Bronchial epithelial cell (primary cell): ENCODE measurements around the gene YIPF5. TPM values are rescaled to one million over a fixed set of nuclear protein-coding genes. Genes with fewer than 3 reads are reported as not detected.

Experiments used
- DNase-seq: peaks from one replicate; pipeline ENCODE4 v3.0.0-alpha.2; 2010; ENCODE audit warnings: low read depth
- FAIRE-seq: peaks from 2 replicates; lab custom pipeline; 2011; peaks lifted over from hg19 to GRCh38; lab: Jason Lieb, UNC
- H3K27me3 ChIP-seq: 2 replicates; pipeline ENCODE4 v1.5.1; 2011; ENCODE audit warnings: low read length; ENCODE audit not compliant: control insufficient read depth, insufficient read depth
- H3K36me3 ChIP-seq: 2 replicates; pipeline ENCODE4 v1.5.1; 2011; ENCODE audit warnings: low read length; ENCODE audit not compliant: control insufficient read depth, insufficient read depth
- H3K4me3 ChIP-seq: 2 replicates; pipeline ENCODE4 v1.5.1; 2011; ENCODE audit warnings: mild to moderate bottlenecking, low read depth, low read length, control low read depth
- total RNA-seq: library from RNA; depleted of rRNA; stranded (reverse); fragments of >200 nt; gene quantifications from 2 replicates; pipeline ENCODE4 v1.2.1, GENCODE V29; 2014
- TF ChIP-seq, protein P1 (sequence below): IDR thresholded peaks from 2 replicates; pipeline ENCODE4 v1.5.1; 2011; ENCODE audit warnings: mild to moderate bottlenecking, moderate library complexity, low read length, control low read depth, inconsistent platforms; ENCODE audit not compliant: insufficient read depth, severe bottlenecking

Gene YIPF5
- total RNA-seq, 1 donor from 2014 or later = 104 TPM

- no peak for FAIRE-seq
- TF ChIP-seq, protein P1, sequence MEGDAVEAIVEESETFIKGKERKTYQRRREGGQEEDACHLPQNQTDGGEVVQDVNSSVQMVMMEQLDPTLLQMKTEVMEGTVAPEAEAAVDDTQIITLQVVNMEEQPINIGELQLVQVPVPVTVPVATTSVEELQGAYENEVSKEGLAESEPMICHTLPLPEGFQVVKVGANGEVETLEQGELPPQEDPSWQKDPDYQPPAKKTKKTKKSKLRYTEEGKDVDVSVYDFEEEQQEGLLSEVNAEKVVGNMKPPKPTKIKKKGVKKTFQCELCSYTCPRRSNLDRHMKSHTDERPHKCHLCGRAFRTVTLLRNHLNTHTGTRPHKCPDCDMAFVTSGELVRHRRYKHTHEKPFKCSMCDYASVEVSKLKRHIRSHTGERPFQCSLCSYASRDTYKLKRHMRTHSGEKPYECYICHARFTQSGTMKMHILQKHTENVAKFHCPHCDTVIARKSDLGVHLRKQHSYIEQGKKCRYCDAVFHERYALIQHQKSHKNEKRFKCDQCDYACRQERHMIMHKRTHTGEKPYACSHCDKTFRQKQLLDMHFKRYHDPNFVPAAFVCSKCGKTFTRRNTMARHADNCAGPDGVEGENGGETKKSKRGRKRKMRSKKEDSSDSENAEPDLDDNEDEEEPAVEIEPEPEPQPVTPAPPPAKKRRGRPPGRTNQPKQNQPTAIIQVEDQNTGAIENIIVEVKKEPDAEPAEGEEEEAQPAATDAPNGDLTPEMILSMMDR = no peak
- no peak overlapping the region for H3K4me3 ChIP-seq
Observed at GRCh38 chr5:144179226-144179625, 8.8 kb upstream of the YIPF5 start.

DNA sequence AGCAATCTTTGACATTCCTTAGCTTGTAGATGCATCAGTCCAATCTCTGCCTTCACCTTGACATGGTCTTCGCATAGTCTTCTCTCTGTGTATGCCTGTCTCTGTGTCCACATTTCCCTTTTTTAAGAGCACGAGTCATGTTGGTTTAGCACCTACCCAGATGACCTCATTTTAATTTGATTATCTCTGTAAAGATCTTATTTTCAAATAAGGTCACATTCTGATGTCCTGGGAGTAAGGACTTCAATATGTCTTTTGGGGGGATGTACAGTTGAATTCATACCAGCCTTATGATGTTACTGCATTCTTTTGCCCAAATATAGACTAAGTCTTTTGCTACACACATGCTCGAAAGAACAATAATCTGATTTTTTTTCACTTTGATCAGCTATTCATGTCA is 7.1 kb upstream of the YIPF5 start:
- no peak overlapping the region for H3K4me3 ChIP-seq
- no peak for DNase-seq
- TF ChIP-seq, protein P1 = no peak
- H3K36me3 ChIP-seq = no peaks in the 10 kb centered on the region
- H3K27me3 ChIP-seq = no peaks in the 10 kb centered on the region
- FAIRE-seq = peak; percentile 32

More at GRCh38 chr5:144179226-144179625, 8.8 kb upstream of the YIPF5 start:
- no peak for DNase-seq
- Histone ChIP-seq H3K36me3 (no peaks in the 10 kb centered on the region), H3K27me3 (no peaks in the 10 kb centered on the region)

GRCh38 chr5:144173766-144174165 is 3.3 kb upstream of the YIPF5 start:
- TF ChIP-seq, protein P1 = no peak
- no peaks in the 10 kb centered on the region for H3K36me3 ChIP-seq
- FAIRE-seq = no peak
- no peak overlapping the region for H3K4me3 ChIP-seq
- no peak for DNase-seq
- no peaks in the 10 kb centered on the region for H3K27me3 ChIP-seq

DNA sequence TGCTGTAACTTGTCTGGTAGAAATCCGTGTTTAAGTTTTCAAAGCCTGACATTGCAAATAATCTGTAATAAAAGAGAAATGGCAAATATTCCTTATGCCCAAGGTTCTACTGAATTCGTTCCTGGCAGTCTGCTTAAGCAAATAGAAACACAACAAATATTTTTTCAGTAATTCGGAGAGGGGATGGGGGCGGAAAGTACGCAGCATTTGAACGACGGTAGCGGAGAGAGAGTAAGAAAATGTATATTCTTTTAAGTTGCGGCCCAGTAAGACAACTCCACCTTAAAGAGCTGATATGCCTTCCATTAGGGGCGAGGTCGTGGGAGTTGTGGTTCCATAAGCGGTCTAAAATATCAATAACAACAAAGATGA is 569 bp downstream of the YIPF5 start:
- Histone ChIP-seq H3K4me3 (peak overlapping the region; percentile 68), H3K27me3 (no peaks in the 10 kb centered on the region), H3K36me3 (peaks cover 1% of the 10 kb centered on the region)
- TF ChIP-seq, protein P1 = no peak
- no peak for DNase-seq
- FAIRE-seq = no peak

GRCh38 chr5:144167998-144168397 is 2.5 kb downstream of the YIPF5 start:
- Histone ChIP-seq H3K4me3 (no peak overlapping the region), H3K36me3 (peaks cover 6% of the 10 kb centered on the region), H3K27me3 (no peaks in the 10 kb centered on the region)
- FAIRE-seq (no peak), DNase-seq (no peak)
- TF ChIP-seq, protein P1 = no peak

GRCh38 chr5:144166696-144167095 is 3.8 kb downstream of the YIPF5 start:
- FAIRE-seq (no peak), DNase-seq (peak; percentile 58)
- Histone ChIP-seq H3K36me3 (peaks cover 6% of the 10 kb centered on the region), H3K27me3 (no peaks in the 10 kb centered on the region), H3K4me3 (no peak overlapping the region)
- TF ChIP-seq, protein P1 = no peak
